DND-41 (cell line): ENCODE measurements around the gene RBM10.
A peak's percentile ranks its signal among the peaks of the same experiment; 100 is the strongest.

Source experiments
- ATAC-seq: fragments of 200-7000 bp; cut with Tn5 transposase; 3 replicates; pipeline ENCODE4 v1.9.1; 2021; ENCODE audit warnings: low read depth; ENCODE audit not compliant: insufficient read depth
- DNase-seq: peaks from one replicate; pipeline ENCODE4 v3.0.0-alpha.2; 2020
- H2AFZ ChIP-seq: 2 replicates; pipeline ENCODE4 v1.6.0; 2012; ENCODE audit warnings: low read depth, low read length
- H3K27ac ChIP-seq: 2 replicates; pipeline ENCODE4 v1.5.1; 2012; ENCODE audit warnings: low read length, inconsistent platforms
- H3K27me3 ChIP-seq: fragments of 200-600 bp; sonication (generic); 2 replicates; pipeline ENCODE4 v1.6.0; 2012; ENCODE audit warnings: low read length, mild to moderate bottlenecking, inconsistent platforms; ENCODE audit not compliant: insufficient read depth, poor library complexity
- H3K36me3 ChIP-seq: 2 replicates; pipeline ENCODE4 v1.5.1; 2012; ENCODE audit warnings: low read length, inconsistent platforms; ENCODE audit not compliant: insufficient read depth
- H3K4me1 ChIP-seq: 2 replicates; pipeline ENCODE4 v1.5.1; 2012; ENCODE audit warnings: mild to moderate bottlenecking, low read length; ENCODE audit not compliant: insufficient read depth
- H3K4me2 ChIP-seq: 2 replicates; pipeline ENCODE4 v1.6.0; 2012; ENCODE audit warnings: mild to moderate bottlenecking, moderate library complexity, low read length, inconsistent platforms; ENCODE audit not compliant: insufficient read depth
- H3K4me3 ChIP-seq, 2 experiments: fragments of 200-600 bp in 1 of 2; shearing (Covaris generic) in 1 of 2; 2 replicates each; pipeline ENCODE4 v1.5.1; 2012 to 2016; ENCODE audit warnings: inconsistent platforms in 2 of 2, low read length in 2 of 2, mild to moderate bottlenecking in 2 of 2, low read depth in 1 of 2, moderate library complexity in 1 of 2
- H3K79me2 ChIP-seq: 2 replicates; pipeline ENCODE4 v1.6.0; 2012; ENCODE audit warnings: low read length, inconsistent platforms; ENCODE audit not compliant: insufficient read depth
- H3K9ac ChIP-seq: 2 replicates; pipeline ENCODE4 v1.6.0; 2012; ENCODE audit warnings: low read depth, mild to moderate bottlenecking, inconsistent platforms, low read length, moderate library complexity
- H3K9me3 ChIP-seq: 2 replicates; pipeline ENCODE4 v1.5.1; 2012; ENCODE audit warnings: low read length, moderate library complexity, mild to moderate bottlenecking, inconsistent platforms; ENCODE audit not compliant: insufficient read depth, severe bottlenecking
- H4K20me1 ChIP-seq: 2 replicates; pipeline ENCODE4 v1.6.0; 2012; ENCODE audit warnings: low read length; ENCODE audit not compliant: insufficient read depth
- EZH2 ChIP-seq: IDR thresholded peaks from 3 replicates; pipeline ENCODE4 v1.6.1; 2012; ENCODE audit warnings: borderline replicate concordance, low read depth, mild to moderate bottlenecking, moderate library complexity, low read length, inconsistent platforms; ENCODE audit not compliant: severe bottlenecking
- TF ChIP-seq, protein P1 (sequence below): IDR thresholded peaks from 2 replicates; pipeline ENCODE4 v1.5.1; 2012; ENCODE audit warnings: borderline replicate concordance, low read length, moderate library complexity, mild to moderate bottlenecking; ENCODE audit not compliant: poor library complexity, severe bottlenecking; ENCODE audit errors: extremely low read depth

The RBM10 gene

DNA sequence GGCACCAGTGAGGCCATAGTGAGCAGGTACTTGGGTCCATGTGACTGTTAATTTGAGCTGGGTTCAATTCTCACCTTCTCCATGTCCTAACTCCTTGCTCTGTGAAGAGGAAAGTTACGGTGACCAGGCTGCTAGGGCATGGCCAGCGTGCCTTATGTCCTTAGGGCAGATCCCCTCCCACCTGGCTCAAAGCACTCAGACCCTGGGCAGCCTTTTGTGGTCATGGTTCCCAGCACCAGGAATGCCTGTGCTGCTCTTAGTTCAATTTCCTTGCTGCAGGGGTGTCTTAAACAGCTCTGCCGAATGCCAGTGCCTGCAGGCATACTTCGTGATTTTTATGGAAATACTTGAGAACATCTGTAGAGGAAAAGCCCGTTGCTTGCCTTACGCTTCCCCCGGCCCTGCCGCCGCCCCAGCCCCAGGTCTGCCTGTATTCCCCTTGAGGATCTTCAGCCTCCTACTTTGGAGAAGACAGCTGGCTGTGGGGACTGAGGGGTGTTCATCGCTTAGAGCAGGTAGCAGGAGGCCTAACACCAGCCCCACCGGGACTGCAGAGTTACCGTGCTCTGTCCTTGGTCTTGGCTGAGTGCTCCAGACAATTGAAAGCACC is 70.4 kb downstream of the RBM10 start:
- H3K4me2 ChIP-seq, result peak overlapping the region; percentile 77; the same call in 1 of the 2 replicates
- H3K4me1 ChIP-seq, result peaks cover 48% of the 10 kb centered on the region
- no peak for TF ChIP-seq EZH2
- TF ChIP-seq, protein P1, sequence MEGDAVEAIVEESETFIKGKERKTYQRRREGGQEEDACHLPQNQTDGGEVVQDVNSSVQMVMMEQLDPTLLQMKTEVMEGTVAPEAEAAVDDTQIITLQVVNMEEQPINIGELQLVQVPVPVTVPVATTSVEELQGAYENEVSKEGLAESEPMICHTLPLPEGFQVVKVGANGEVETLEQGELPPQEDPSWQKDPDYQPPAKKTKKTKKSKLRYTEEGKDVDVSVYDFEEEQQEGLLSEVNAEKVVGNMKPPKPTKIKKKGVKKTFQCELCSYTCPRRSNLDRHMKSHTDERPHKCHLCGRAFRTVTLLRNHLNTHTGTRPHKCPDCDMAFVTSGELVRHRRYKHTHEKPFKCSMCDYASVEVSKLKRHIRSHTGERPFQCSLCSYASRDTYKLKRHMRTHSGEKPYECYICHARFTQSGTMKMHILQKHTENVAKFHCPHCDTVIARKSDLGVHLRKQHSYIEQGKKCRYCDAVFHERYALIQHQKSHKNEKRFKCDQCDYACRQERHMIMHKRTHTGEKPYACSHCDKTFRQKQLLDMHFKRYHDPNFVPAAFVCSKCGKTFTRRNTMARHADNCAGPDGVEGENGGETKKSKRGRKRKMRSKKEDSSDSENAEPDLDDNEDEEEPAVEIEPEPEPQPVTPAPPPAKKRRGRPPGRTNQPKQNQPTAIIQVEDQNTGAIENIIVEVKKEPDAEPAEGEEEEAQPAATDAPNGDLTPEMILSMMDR, result no peak
- no peak overlapping the region for H3K9ac ChIP-seq
- DNase-seq, result no peak
- peaks cover 22% of the 10 kb centered on the region for H3K79me2 ChIP-seq
- H3K27ac ChIP-seq, result no peak overlapping the region
- H3K27me3 ChIP-seq, result no peaks in the 10 kb centered on the region
- H2AFZ ChIP-seq, result no peak overlapping the region
- peaks cover 14% of the 10 kb centered on the region for H4K20me1 ChIP-seq
- no peak for ATAC-seq
- no peaks in the 10 kb centered on the region for H3K9me3 ChIP-seq
- H3K36me3 ChIP-seq, result peaks cover 68% of the 10 kb centered on the region
- no peak overlapping the region for H3K4me3 ChIP-seq

DNA sequence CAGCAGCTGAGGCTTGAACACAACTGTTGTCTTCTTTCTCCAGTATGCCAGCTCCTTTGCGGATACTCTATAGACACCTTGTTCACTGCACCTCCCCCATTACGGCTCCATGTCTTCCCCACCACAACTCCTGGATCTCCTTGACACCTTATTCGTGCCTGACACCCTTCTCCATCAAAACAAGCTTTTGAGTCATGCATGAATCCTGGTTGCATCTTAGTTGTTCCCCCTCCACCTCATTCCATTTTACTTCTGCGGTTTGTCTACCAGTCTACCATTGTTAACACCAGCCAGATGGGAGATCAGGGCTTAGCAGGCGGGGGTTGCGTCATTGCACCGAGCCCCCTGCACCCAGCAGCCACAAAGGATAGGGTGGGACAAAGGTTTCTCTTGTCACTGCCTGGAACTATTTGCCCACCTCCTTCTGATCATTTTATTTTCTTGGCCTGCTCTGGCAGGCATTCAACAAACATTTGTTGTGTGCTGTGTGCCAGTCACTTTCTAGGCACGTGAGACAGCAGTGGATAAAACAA is 71.4 kb downstream of the RBM10 start:
- H2AFZ ChIP-seq, result no peak overlapping the region
- DNase-seq, result no peak
- H3K4me3 ChIP-seq, result peak overlapping the region in 1 of 2 experiments; percentile 56; a peak in 1 of 4 replicates
- TF ChIP-seq, protein P1, result no peak
- no peak for TF ChIP-seq EZH2
- peaks cover 25% of the 10 kb centered on the region for H4K20me1 ChIP-seq
- peak overlapping the region; percentile 77 for H3K4me2 ChIP-seq
- no peaks in the 10 kb centered on the region for H3K9me3 ChIP-seq
- no peak for ATAC-seq
- peaks cover 58% of the 10 kb centered on the region for H3K4me1 ChIP-seq
- H3K27ac ChIP-seq, result peak overlapping the region; percentile 84
- H3K9ac ChIP-seq, result peak overlapping the region; percentile 56
- H3K36me3 ChIP-seq, result peaks cover 68% of the 10 kb centered on the region
- peaks cover 33% of the 10 kb centered on the region for H3K79me2 ChIP-seq
- no peaks in the 10 kb centered on the region for H3K27me3 ChIP-seq

DNA sequence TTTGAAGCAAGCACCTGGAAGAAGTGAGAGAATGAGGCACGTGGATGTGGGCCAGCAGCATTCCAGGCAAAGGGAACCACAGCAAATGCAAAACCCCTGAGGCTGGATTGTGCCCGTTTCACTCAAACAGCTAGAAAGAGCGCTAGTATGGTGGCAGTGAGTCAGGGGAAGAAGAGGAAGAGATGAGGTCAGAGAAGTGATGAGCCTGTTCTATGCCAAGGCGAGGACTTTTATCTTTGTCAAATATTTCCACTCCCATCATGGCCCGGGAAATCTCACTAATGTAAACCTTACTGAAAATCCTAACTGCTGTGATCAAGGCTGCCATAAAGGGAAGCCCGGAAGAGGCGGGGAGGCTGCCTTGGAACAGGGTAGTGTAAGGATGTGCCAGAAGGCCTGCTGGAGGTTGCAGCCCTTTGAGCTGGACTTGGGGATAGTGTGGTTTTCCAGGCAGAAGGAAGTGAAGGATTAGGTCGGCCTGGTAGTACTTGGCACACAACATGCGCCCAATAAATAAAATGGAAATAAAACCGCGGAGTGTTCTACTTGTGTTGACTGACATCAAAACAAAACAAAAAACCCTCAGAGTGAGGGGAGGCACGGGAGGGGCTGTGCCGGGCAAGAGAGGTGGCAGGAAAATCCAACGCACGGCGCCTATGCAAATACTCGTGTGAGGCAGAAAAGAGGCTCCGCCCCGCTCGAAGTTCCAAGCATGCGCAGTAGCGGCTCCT is 72.3 kb downstream of the RBM10 start:
- H2AFZ ChIP-seq, result peak overlapping the region; percentile 59
- H3K9me3 ChIP-seq, result no peaks in the 10 kb centered on the region
- H3K79me2 ChIP-seq, result peaks cover 41% of the 10 kb centered on the region
- ATAC-seq (peak; percentile 1; the same call in 2 of the 3 replicates), DNase-seq (no peak)
- peak overlapping the region; percentile 77 for H3K4me2 ChIP-seq
- peak overlapping the region; percentile 84 for H3K27ac ChIP-seq
- no peaks in the 10 kb centered on the region for H3K27me3 ChIP-seq
- H3K4me3 ChIP-seq, result peak overlapping the region in 1 of 2 experiments; percentile 56; a peak in 2 of 4 replicates
- H3K4me1 ChIP-seq, result peaks cover 60% of the 10 kb centered on the region
- H3K9ac ChIP-seq, result peak overlapping the region; percentile 56
- TF ChIP-seq, protein P1, result no peak
- TF ChIP-seq EZH2, result no peak
- H4K20me1 ChIP-seq, result peaks cover 33% of the 10 kb centered on the region
- peaks cover 68% of the 10 kb centered on the region for H3K36me3 ChIP-seq
